Peyer's patch (tissue), 4 donors: Measurements from ENCODE around the gene HPSE2. TPM values are rescaled to one million over a fixed set of nuclear protein-coding genes. Genes with fewer than 3 reads are reported as not detected.

Experiments
- DNase-seq, 3 donors: peaks; one replicate each; pipeline ENCODE4 v3.0.0-alpha.2; 2017 to 2019
- H3K27ac ChIP-seq, 4 donors: fragments of 200-600 bp; sonication (generic); one replicate each; pipeline ENCODE4 v1.5.1; 2016 to 2019
- H3K27me3 ChIP-seq, 2 donors: fragments of 200-600 bp; sonication (generic); one replicate each; pipeline ENCODE4 v1.5.1; 2019
- H3K36me3 ChIP-seq, 3 donors: fragments of 200-600 bp; sonication (generic); one replicate each; pipeline ENCODE4 v1.5.1; 2016 to 2019
- H3K4me1 ChIP-seq, 4 donors: fragments of 200-600 bp; sonication (generic); one replicate each; pipeline ENCODE4 v1.5.1; 2016 to 2019
- H3K4me3 ChIP-seq, 4 donors: fragments of 200-600 bp; sonication (generic); 1 replicate in 3 of 4; 2 replicates in 1 of 4; pipeline ENCODE4 v1.5.1; 2016 to 2019; ENCODE audit warnings: mild to moderate bottlenecking in 1 of 4
- H3K9me3 ChIP-seq, 4 donors: fragments of 200-600 bp; sonication (generic); one replicate each; pipeline ENCODE4 v1.5.1; 2016 to 2019; ENCODE audit warnings: mild to moderate bottlenecking in 1 of 4
- POLR2A ChIP-seq, 2 donors: fragments of 450-650 bp; IDR thresholded peaks; one replicate each; pipeline ENCODE4 v1.5.1; 2017; ENCODE audit warnings: antibody characterized with exemption in 2 of 2, mild to moderate bottlenecking in 2 of 2, moderate library complexity in 2 of 2
- total RNA-seq, 4 donors: library from RNA; depleted of rRNA; stranded (reverse); fragments of >200 nt; gene quantifications; one replicate each; pipeline ENCODE4 v1.1.0, GENCODE V29; 2016
- TF ChIP-seq, protein P1 (sequence below), 6 experiments: fragments of 450-650 bp in 4 of 6; fragments of 200-600 bp in 2 of 6; sonication (generic) in 1 of 6; IDR thresholded peaks; one replicate each; pipeline ENCODE4 v1.5.1; 2017 to 2019; ENCODE audit warnings: antibody characterized with exemption in 6 of 6, mild to moderate bottlenecking in 3 of 6, moderate library complexity in 1 of 6

HPSE2 gene
- total RNA-seq, 4 donors from 2014 or later, result 3.0 to 15.7 (median 7.4) TPM

DNA sequence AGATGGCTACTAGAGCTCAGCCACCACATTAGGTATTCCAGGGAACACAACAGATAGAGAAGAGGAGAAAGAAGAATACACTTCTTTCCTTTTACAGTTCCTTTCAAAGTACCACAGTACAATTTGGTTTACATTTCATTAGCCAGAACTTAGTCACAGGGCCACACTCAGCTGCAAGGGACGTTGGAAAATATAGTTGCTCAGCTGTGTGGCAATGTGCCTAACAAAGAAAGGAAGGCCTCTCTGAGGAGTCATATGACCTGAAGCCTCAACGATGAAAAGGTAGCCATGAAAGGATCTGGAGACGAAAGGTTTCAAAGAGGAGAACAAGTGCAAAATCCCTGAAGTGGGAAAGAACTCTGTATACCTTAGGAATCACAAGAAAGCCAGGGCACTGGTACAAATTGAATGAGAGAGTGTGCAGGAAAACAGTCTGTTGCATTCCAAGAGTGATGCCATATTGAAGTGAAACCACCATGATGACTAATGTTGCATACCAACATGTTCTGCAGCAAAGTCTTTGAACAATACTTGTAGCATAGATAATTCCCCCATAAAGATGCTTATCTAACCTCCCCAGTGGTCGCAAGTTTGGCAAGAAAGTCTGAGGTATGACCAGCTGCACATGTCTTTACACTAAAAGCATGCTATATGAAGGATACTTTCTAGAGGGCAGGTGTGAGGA is 278.9 kb downstream of the HPSE2 start:
- Histone ChIP-seq H3K36me3 (no peaks in the 10 kb centered on the region), H3K9me3 (no peaks in the 10 kb centered on the region), H3K4me1 (no peaks in the 10 kb centered on the region), H3K27ac (no peak overlapping the region), H3K4me3 (no peak overlapping the region), H3K27me3 (no peaks in the 10 kb centered on the region)
- no peak for DNase-seq
- TF ChIP-seq, protein P1, sequence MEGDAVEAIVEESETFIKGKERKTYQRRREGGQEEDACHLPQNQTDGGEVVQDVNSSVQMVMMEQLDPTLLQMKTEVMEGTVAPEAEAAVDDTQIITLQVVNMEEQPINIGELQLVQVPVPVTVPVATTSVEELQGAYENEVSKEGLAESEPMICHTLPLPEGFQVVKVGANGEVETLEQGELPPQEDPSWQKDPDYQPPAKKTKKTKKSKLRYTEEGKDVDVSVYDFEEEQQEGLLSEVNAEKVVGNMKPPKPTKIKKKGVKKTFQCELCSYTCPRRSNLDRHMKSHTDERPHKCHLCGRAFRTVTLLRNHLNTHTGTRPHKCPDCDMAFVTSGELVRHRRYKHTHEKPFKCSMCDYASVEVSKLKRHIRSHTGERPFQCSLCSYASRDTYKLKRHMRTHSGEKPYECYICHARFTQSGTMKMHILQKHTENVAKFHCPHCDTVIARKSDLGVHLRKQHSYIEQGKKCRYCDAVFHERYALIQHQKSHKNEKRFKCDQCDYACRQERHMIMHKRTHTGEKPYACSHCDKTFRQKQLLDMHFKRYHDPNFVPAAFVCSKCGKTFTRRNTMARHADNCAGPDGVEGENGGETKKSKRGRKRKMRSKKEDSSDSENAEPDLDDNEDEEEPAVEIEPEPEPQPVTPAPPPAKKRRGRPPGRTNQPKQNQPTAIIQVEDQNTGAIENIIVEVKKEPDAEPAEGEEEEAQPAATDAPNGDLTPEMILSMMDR (IDR thresholded peaks at IDR 0.05), result no peak
- no peak for TF ChIP-seq POLR2A (IDR thresholded peaks at IDR 0.05)

DNA sequence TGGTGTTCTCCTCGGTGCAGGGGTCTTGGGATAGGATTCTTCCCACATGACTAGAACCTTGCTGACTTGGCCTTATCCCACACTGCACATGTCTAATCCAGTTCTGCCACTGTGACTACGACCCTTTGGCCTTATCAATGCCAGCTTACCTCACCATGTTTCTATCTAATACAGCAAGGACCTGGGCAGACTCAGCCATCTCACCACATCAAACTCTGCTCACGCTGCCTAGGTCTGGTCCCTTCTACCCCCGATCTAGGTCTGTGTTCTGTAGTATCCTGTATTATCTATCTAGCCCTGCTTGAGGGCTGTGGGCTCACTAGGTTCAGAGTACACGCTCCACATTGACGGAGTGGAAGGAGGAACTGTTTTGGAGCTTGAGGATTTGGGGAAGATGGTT is 282.4 kb downstream of the HPSE2 start:
- no peak overlapping the region for H3K4me3 ChIP-seq
- TF ChIP-seq, protein P1 (IDR thresholded peaks at IDR 0.05), result no peak
- no peak for TF ChIP-seq POLR2A (IDR thresholded peaks at IDR 0.05)
- no peaks in the 10 kb centered on the region for H3K27me3 ChIP-seq
- no peaks in the 10 kb centered on the region for H3K36me3 ChIP-seq
- H3K27ac ChIP-seq, result no peak overlapping the region
- DNase-seq, result no peak
- no peaks in the 10 kb centered on the region for H3K9me3 ChIP-seq
- no peaks in the 10 kb centered on the region for H3K4me1 ChIP-seq

DNA sequence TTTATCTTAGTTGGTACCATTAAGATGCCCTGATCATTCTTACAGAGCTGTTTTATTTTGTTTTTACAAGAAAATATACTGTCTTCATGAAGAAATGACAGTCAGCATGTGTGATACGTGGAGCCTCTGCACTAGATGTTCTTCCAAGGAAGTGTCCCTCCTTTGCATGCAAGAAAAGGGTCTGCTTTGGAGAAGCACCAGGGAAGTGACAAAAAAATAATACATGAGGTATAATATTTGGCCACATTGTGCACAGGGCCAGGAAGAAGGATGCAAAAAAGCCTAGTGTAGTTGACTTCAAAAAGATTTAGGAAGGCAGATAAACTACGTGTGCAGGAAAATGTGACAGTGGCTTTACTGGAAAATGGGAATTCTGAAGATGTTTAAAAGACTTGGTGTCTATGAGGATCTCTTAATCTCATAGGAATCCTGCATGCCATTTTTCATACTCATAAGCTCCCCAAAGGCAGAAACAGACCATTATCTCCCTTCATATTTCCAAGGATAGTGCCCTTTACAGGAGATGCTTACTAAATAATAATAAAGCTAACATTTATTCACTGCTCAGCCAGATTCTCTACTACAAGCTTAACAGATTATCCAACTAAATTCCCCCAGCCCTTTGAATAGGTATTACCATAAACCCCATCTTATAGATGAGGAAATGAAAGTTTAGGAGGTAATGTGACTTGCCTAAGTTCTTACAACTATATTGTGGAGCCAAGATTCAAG is 284.2 kb downstream of the HPSE2 start:
- Histone ChIP-seq H3K4me1 (no peaks in the 10 kb centered on the region), H3K9me3 (no peaks in the 10 kb centered on the region), H3K4me3 (no peak overlapping the region), H3K27me3 (no peaks in the 10 kb centered on the region), H3K27ac (no peak overlapping the region), H3K36me3 (no peaks in the 10 kb centered on the region)
- no peak for DNase-seq
- TF ChIP-seq, protein P1 (IDR thresholded peaks at IDR 0.05), result no peak
- no peak for TF ChIP-seq POLR2A (IDR thresholded peaks at IDR 0.05)

DNA sequence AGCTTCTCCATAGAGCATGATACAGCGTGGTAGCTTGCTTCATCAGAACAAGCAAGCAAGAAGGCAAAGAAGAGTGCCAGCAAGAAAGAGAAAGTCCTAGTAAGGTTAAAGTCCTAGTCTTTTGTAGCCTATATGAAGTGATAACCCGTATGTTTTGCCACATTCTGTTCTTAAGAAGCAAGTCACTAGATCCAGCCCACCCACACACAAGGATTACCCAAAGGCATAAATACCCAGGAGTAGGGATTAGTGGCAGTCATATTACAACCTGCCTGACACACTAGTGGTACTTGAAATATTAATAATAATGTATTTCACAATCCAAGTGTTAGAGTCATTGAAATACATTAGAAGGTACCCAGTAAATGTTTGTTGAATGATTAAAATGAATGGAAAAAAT is 285.5 kb downstream of the HPSE2 start:
- TF ChIP-seq POLR2A (IDR thresholded peaks at IDR 0.05), result no peak
- TF ChIP-seq, protein P1 (IDR thresholded peaks at IDR 0.05), result no peak

DNA sequence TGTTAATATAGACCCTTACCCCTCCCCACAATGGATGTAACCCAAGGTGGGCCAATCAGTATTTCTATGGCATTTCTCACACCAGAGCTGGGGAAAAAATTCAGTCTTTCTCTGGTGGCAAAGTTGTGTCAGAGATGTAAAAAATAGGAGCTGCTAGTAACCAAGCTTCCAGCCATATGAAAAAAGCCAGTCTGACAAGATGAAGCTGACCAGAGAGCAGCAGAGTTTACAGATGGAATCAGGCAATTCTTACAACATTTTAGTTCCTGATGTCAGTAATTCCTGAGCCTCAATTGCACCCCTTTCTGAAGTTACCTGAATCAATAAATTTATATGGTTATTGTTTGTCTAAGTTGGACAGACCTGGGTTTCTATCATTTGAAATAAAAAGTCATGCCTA is 286.3 kb downstream of the HPSE2 start:
- DNase-seq, result no peak
- no peaks in the 10 kb centered on the region for H3K4me1 ChIP-seq
- no peak for TF ChIP-seq POLR2A (IDR thresholded peaks at IDR 0.05)
- H3K27me3 ChIP-seq, result no peaks in the 10 kb centered on the region
- no peak overlapping the region for H3K27ac ChIP-seq
- no peak overlapping the region for H3K4me3 ChIP-seq
- no peaks in the 10 kb centered on the region for H3K36me3 ChIP-seq
- H3K9me3 ChIP-seq, result no peaks in the 10 kb centered on the region

More for the DNA sequence above, 285.5 kb downstream of the HPSE2 start:
- Histone ChIP-seq H3K27ac (no peak overlapping the region), H3K4me3 (no peak overlapping the region), H3K9me3 (no peaks in the 10 kb centered on the region), H3K4me1 (no peaks in the 10 kb centered on the region), H3K27me3 (no peaks in the 10 kb centered on the region), H3K36me3 (no peaks in the 10 kb centered on the region)
- no peak for DNase-seq

DNA sequence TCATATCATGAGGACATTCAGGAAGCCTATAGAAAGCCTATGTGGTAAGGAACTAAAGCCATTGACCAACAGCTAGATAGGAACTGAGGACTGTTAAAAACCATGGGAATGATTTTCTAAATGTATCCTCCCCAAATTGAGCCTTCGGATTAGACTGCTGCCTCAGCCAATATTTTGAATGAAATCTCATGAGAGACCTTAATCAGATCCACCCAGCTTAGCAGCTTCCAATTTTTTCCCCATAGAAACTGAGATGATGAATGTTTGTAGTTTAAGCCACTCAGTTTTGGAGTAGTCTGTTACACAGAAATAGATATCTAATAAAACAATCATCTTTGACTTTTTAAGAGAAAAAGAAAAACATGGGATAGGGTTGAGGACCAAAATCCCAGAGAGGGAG is 292.0 kb downstream of the HPSE2 start:
- TF ChIP-seq, protein P1 (IDR thresholded peaks at IDR 0.05), result no peak
- no peak for TF ChIP-seq POLR2A (IDR thresholded peaks at IDR 0.05)
- Histone ChIP-seq H3K27ac (no peak overlapping the region), H3K27me3 (no peaks in the 10 kb centered on the region), H3K4me3 (no peak overlapping the region), H3K9me3 (no peaks in the 10 kb centered on the region), H3K4me1 (no peaks in the 10 kb centered on the region), H3K36me3 (no peaks in the 10 kb centered on the region)
- DNase-seq, result no peak
